HepG2 (cell line): Measurements from ENCODE around the gene CD4. TPM values are rescaled to one million over a fixed set of nuclear protein-coding genes. Genes with fewer than 3 reads are reported as not detected.

ENCODE experiments used
- CBX2 ChIP-seq, 2 experiments: fragments of 200-600 bp in 1 of 2; sonication (generic); formaldehyde crosslinking in 1 of 2; IDR thresholded peaks; 2 replicates each; pipeline versions ENCODE4 v1.7.0 to v1.8.1; 2018 to 2022; ENCODE audit warnings: low read depth in 2 of 2, low read length in 1 of 2, mild to moderate bottlenecking in 1 of 2, missing genetic modification reagents in 1 of 2
- CEBPB ChIP-seq: IDR thresholded peaks from 2 replicates; pipeline ENCODE4 v1.6.1; 2011; ENCODE audit warnings: low read depth, low read length, improper control_type of control experiment, borderline replicate concordance
- CEBPG ChIP-seq: IDR thresholded peaks from 2 replicates; pipeline ENCODE4 v1.6.1; 2016
- CENPX ChIP-seq: sonication (generic); formaldehyde crosslinking; IDR thresholded peaks from 2 replicates; pipeline ENCODE4 v1.9.0; 2021; ENCODE audit warnings: mild to moderate bottlenecking, missing genetic modification reagents, moderate library complexity
- ELF1 ChIP-seq: sonication (generic); formaldehyde crosslinking; IDR thresholded peaks from 2 replicates; pipeline ENCODE4 v1.4.0; 2020; ENCODE audit warnings: missing genetic modification reagents
- ESRRA ChIP-seq: sonication (generic); formaldehyde crosslinking; IDR thresholded peaks from 2 replicates; pipeline ENCODE4 v1.5.1; 2020; ENCODE audit warnings: mild to moderate bottlenecking, low read depth, missing genetic modification reagents
- JARID2 ChIP-seq: sonication (generic); formaldehyde crosslinking; IDR thresholded peaks from 2 replicates; pipeline ENCODE4 v1.8.1; 2023; ENCODE audit warnings: missing genetic modification reagents, inconsistent platforms; ENCODE audit not compliant: insufficient replicate concordance
- MEIS2 ChIP-seq: sonication (generic); formaldehyde crosslinking; IDR thresholded peaks from 2 replicates; pipeline ENCODE4 v1.9.0; 2021; ENCODE audit warnings: mild to moderate bottlenecking, missing genetic modification reagents
- PAX8 ChIP-seq: sonication (generic); formaldehyde crosslinking; IDR thresholded peaks from 2 replicates; pipeline ENCODE4 v1.8.0; 2022; ENCODE audit warnings: mild to moderate bottlenecking, missing genetic modification reagents, borderline replicate concordance
- RBM39 ChIP-seq: fragments of 200-400 bp; formaldehyde crosslinking; IDR thresholded peaks from one replicate; pipeline ENCODE4 v1.6.1; 2018; ENCODE audit warnings: antibody characterized with exemption, mild to moderate bottlenecking, low read depth, low read length; ENCODE audit not compliant: poor library complexity, severe bottlenecking
- TAF15 ChIP-seq: fragments of 200-400 bp; formaldehyde crosslinking; IDR thresholded peaks from one replicate; pipeline ENCODE4 v1.6.1; 2018; ENCODE audit warnings: mild to moderate bottlenecking, low read depth, low read length; ENCODE audit not compliant: poor library complexity, severe bottlenecking
- ZNF549 ChIP-seq: sonication (generic); formaldehyde crosslinking; IDR thresholded peaks from 2 replicates; pipeline ENCODE4 v1.5.0; 2020; ENCODE audit warnings: missing genetic modification reagents
- ZNF556 ChIP-seq: sonication (generic); formaldehyde crosslinking; IDR thresholded peaks from 2 replicates; pipeline ENCODE4 v1.4.0; 2020; ENCODE audit warnings: mild to moderate bottlenecking, missing genetic modification reagents, borderline replicate concordance
- ZNF597 ChIP-seq: sonication (generic); formaldehyde crosslinking; IDR thresholded peaks from 2 replicates; pipeline ENCODE4 v1.5.0; 2020; ENCODE audit warnings: missing genetic modification reagents
- ZNF782 ChIP-seq: sonication (generic); formaldehyde crosslinking; IDR thresholded peaks from 2 replicates; pipeline ENCODE4 v1.4.0; 2020; ENCODE audit warnings: missing genetic modification reagents, mild to moderate bottlenecking, borderline replicate concordance
- ZNF878 ChIP-seq: sonication (generic); formaldehyde crosslinking; IDR thresholded peaks from 2 replicates; pipeline ENCODE4 v1.8.1; 2023; ENCODE audit warnings: mild to moderate bottlenecking, missing genetic modification reagents, moderate library complexity
- ZSCAN21 ChIP-seq: sonication (generic); formaldehyde crosslinking; IDR thresholded peaks from 2 replicates; pipeline ENCODE4 v1.8.0; 2022; ENCODE audit warnings: mild to moderate bottlenecking, missing genetic modification reagents, moderate library complexity, borderline replicate concordance
- ZSCAN31 ChIP-seq: sonication (generic); formaldehyde crosslinking; IDR thresholded peaks from 2 replicates; pipeline ENCODE4 v1.5.0; 2020; ENCODE audit warnings: low read depth, mild to moderate bottlenecking, missing genetic modification reagents
- polyA plus RNA-seq, 8 experiments: library from polyadenylated mRNA; depleted of rRNA in 3 of 8; stranded (reverse) in 7 of 8; unstranded in 1 of 8; fragments of >200 nt; fragmentation: Illumina TruSeq in 4 of 8; extraction: Trizol in 4 of 8; gene quantifications; 2 replicates each; pipeline versions ENCODE4 v1.2.1 to v1.2.3, GENCODE V29; 2011 to 2016; ENCODE audit warnings: low read depth in 4 of 8, missing spikeins in 1 of 8, mixed read lengths in 1 of 8; ENCODE audit not compliant: insufficient read depth in 1 of 8
- total RNA-seq, 5 experiments: library from RNA; depleted of rRNA; stranded (reverse); fragments of >200 nt; fragmentation: Illumina TruSeq; extraction: Trizol; gene quantifications; 2 replicates each; pipeline ENCODE4 v1.2.3, GENCODE V29; 2016; ENCODE audit warnings: low read depth in 1 of 5
- TF ChIP-seq, protein P1 (sequence below): sonication (generic); formaldehyde crosslinking; conservative IDR thresholded peaks from 2 replicates; pipeline ENCODE4 v1.8.0; 2022; ENCODE audit warnings: mild to moderate bottlenecking, moderate library complexity, missing genetic modification reagents
- TF ChIP-seq, protein P2 (sequence below): sonication (generic); formaldehyde crosslinking; IDR thresholded peaks from 2 replicates; pipeline ENCODE4 v1.8.1; 2023; ENCODE audit warnings: missing genetic modification reagents, mild to moderate bottlenecking, borderline replicate concordance
- TF ChIP-seq, protein P3 (sequence below): sonication (generic); formaldehyde crosslinking; IDR thresholded peaks from 2 replicates; pipeline ENCODE4 v1.4.0; 2020; ENCODE audit warnings: missing genetic modification reagents
- TF ChIP-seq, protein P4 (sequence below), 2 experiments: sonication (generic) in 1 of 2; formaldehyde crosslinking in 1 of 2; IDR thresholded peaks; 2 replicates each; pipeline versions ENCODE4 v1.4.0 to v1.6.1; 2018 to 2020; ENCODE audit warnings: missing genetic modification reagents in 2 of 2, borderline replicate concordance in 1 of 2, low read depth in 1 of 2, mild to moderate bottlenecking in 1 of 2, missing biosample characterization in 1 of 2

Gene CD4
- total and polyA plus RNA-seq, 2 of the 13 experiments (the other 11 are each of a cell fraction or from before 2014, with no cell fraction given) = 0.07 to 0.95 TPM

DNA sequence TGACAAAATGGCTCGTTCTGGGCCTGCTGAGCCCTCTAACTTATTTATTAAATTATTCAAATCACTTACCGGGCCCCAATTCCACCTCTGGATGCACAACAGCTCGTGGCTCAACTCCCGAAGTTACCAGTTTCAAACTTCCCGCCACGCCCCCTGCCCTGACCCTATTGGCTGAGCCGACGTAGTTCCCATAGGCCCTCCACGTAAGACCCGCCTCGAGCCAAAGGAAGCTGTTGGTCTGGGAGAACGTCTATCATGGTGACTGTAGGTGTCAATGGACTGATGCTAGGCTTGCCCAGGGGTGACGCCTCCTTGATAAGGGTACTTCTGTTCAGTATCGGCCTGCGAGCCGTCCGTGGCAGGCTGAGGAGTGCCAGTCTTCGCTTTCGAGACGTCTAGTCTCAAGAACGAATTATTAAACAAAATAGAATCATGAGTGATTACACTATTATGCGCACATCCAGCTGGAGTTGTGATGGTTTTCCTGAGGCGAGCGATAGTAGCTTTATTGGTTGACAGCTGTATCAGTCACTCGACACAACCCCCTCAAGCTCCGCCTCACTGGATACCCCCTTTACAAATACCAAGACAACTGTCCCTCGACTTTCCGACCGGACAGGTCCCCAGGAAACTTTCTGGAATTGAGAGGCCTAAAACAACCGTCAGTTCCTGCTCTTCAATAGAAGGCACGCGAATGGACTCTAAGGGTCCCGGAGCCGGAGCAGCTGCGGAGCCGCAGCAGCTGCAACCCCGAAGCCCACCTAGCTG lies 62.0 kb downstream of the CD4 start, which contains the start of gene CDCA3 (continued):
- TF ChIP-seq, protein P1, sequence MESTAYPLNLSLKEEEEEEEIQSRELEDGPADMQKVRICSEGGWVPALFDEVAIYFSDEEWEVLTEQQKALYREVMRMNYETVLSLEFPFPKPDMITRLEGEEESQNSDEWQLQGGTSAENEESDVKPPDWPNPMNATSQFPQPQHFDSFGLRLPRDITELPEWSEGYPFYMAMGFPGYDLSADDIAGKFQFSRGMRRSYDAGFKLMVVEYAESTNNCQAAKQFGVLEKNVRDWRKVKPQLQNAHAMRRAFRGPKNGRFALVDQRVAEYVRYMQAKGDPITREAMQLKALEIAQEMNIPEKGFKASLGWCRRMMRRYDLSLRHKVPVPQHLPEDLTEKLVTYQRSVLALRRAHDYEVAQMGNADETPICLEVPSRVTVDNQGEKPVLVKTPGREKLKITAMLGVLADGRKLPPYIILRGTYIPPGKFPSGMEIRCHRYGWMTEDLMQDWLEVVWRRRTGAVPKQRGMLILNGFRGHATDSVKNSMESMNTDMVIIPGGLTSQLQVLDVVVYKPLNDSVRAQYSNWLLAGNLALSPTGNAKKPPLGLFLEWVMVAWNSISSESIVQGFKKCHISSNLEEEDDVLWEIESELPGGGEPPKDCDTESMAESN (CRISPR knock-in tag) = peak; percentile 58; the same call in 1 of the 2 replicates
- TF ChIP-seq JARID2 (CRISPR knock-in tag) (no peak), ESRRA (CRISPR knock-in tag) (no peak), ZNF597 (CRISPR knock-in tag) (no peak), RBM39 (peak; percentile 51), ZNF878 (0 out of 2 replicates have a peak, but pooled peaks have one; percentile 73), CENPX (no peak), CBX2 (IDR thresholded peaks at IDR 0.05; ENCODE audit: low read depth, low read length) (no peak), CBX2 (CRISPR knock-in tag; IDR thresholded peaks at IDR 0.05; ENCODE audit: low read depth) (no peak), ZSCAN31 (CRISPR knock-in tag) (no peak), MEIS2 (CRISPR knock-in tag) (0 out of 2 replicates have a peak, but pooled peaks have one; percentile 18), ZNF549 (no peak), PAX8 (CRISPR knock-in tag) (no peak), CEBPB (no peak), ZNF782 (CRISPR knock-in tag) (no peak; the same call in 1 of the 2 replicates), CEBPG (CRISPR knock-in tag) (no peak), ZNF556 (CRISPR knock-in tag) (no peak; the same call in 1 of the 2 replicates), TAF15 (no peak), ZSCAN21 (CRISPR knock-in tag) (peak; percentile 46; the same call in 1 of the 2 replicates), ELF1 (CRISPR knock-in tag) (no peak)
- TF ChIP-seq, protein P2, sequence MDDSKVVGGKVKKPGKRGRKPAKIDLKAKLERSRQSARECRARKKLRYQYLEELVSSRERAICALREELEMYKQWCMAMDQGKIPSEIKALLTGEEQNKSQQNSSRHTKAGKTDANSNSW (CRISPR knock-in tag) = no peak
- TF ChIP-seq, protein P3, sequence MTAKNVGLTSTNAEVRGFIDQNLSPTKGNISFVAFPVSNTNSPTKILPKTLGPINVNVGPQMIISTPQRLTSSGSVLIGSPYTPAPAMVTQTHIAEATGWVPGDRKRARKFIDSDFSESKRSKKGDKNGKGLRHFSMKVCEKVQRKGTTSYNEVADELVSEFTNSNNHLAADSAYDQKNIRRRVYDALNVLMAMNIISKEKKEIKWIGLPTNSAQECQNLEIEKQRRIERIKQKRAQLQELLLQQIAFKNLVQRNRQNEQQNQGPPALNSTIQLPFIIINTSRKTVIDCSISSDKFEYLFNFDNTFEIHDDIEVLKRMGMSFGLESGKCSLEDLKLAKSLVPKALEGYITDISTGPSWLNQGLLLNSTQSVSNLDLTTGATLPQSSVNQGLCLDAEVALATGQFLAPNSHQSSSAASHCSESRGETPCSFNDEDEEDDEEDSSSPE (CRISPR knock-in tag) = peak; percentile 100
- TF ChIP-seq, protein P4, sequence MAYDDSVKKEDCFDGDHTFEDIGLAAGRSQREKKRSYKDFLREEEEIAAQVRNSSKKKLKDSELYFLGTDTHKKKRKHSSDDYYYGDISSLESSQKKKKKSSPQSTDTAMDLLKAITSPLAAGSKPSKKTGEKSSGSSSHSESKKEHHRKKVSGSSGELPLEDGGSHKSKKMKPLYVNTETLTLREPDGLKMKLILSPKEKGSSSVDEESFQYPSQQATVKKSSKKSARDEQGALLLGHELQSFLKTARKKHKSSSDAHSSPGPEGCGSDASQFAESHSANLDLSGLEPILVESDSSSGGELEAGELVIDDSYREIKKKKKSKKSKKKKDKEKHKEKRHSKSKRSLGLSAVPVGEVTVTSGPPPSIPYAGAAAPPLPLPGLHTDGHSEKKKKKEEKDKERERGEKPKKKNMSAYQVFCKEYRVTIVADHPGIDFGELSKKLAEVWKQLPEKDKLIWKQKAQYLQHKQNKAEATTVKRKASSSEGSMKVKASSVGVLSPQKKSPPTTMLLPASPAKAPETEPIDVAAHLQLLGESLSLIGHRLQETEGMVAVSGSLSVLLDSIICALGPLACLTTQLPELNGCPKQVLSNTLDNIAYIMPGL (CRISPR knock-in tag; IDR thresholded peaks at IDR 0.05; ENCODE audit: borderline replicate concordance in 1 of 2, low read depth in 1 of 2) = no peak
